ENCODE measurements around the gene ICAM2.
A peak's percentile ranks its signal among the peaks of the same experiment; 100 is the strongest.
"Not testable (repeated sequence)": the region's sequence is repeated elsewhere in the genome, so short reads cannot be mapped to it uniquely, and the experiment has no call there.

The ICAM2 gene

DNA sequence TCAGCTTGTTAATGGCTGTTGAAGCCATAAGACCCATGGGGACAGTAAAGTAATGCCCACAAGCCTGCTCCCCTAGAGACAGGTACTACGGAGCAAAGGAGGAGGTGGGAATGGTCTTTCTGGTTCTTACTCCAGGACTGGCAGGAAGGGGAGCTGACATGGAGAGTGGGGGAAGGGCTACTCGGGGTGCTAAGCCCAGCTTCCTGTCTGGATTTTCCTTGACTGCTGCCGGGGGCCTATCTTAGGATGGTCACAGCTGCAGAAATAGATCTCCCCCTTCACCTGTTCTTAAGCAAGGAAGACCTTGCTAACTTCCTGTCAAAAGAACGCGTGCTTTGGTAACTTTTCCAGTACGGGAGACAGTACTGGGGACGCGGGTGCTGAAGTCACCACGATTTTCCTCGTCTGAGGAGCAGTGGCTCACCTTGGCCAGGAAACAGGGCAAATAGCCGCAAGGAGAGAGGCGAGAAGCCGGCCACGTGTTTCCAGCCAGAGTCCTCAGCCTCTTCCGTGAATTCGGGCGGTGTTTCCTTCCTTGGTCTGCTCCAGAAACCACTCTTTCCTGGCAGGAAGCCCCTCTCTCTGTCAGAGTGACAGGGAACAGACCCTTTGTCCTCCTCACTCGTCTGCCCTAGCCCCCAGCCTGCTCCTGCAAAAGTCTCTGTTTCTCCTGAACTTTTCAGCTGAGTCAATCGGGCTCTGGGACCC is 22.9 kb downstream of the ICAM2 start:
- DNase-seq (ENCODE audit: low spot score) (no peak), FAIRE-seq (no peak)

DNA sequence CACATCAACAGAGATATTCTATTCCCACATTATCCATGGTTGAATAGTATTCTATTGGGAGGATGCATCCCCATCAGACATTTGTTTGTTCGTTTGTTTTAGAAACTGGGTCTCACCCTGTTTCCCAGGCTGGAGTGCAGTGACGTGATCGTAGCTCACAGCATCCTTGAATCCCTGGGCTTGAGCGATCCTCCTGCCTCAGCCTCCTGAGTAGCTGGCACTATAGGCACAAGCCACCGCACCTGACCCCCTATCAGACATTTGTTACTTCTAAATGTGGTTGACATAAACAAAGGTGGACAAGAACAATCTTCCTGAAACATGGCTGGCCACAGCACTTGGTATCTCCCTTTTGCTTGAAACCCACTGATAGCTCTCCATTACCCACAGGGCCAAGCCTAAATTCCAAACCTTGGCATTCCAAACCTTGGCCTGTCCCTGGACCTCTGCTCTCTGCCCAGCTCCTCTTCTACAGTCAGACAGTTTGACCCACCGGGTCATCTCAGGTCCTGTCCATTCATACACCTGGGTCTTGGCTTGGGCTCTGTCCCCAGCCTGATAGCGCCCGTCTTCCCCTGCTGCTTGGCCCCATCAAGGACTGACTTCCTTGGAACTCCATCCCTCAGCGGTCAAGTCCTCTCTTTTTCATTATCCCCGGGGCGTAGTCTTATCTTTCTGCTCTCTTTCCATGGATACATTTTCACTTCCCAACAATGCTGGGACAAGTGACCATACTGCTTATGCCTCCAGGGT is 23.8 kb downstream of the ICAM2 start:
- DNase-seq (ENCODE audit: low spot score) (no peak), FAIRE-seq (no peak)

DNA sequence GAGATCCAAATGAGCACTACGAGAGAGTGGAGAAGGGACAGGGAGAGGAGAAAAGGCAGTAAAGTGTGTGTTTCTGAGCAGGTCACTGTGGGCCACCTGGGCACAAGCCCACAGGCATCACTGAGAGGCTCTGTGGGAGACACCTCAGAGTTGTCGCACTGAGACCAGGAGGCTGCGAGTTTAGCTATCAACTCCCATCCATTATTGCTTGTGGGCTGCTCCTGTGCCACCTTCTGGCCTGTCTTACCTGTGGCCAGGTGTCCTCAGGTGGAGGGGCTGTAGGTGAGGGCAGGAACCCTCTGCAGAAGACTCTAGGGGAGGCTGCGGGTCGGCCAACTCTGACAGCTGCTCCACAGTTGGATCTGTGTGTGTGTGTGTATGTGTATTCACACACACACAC is 24.8 kb downstream of the ICAM2 start:
- DNase-seq (ENCODE audit: low spot score): no peak
- FAIRE-seq: no peak

DNA sequence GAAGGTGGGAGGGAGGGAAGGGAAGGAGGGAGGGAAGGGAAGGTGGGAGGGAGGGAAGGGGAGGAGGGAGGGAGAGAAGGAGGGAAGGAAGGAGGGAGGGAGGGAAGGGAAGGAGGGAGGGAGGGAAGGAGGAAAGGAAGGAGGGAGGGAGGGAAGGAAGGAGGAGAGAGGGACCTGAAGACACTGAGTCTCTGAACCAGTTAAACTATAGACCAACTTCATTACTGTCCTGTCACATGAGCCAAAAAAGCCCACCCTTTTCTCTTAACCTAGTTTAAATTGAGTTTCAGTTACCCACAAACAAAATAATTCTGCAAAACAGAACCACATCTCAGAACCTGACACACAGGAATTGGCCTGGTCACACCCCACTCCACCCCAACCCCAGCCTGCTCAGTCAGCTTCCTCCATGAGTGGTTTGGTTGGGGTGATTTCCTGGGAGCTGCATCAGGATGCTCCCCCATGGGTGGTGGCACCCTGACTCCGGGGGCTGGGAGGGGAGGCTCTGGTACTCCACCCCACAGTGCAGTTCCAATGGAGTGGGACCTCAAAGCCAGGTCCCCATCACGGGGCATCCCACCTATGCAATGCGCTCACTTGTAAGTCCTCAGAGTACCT is 27.0 kb downstream of the ICAM2 start:
- DNase-seq (ENCODE audit: low spot score) (no peak), FAIRE-seq (no peak)

DNA sequence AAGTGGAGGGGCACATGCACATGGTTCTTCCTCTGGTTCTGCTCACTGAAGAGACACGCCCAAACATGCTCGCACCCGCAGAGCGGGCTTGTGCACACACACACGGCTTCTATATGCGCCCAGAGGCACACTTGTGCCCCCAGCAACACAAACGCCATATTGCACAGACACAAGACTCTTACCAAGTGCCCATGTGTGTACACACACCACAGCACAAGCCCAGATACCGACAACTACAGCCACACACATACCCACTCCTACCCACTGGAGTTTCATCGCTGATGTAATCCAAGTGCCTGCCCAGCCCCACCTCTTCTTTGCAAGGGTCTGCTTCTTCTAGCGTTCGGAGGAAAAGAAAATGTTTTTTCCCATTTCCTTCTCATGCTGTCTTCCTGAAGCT is 28.8 kb downstream of the ICAM2 start:
- FAIRE-seq: no peak
- no peak for DNase-seq (ENCODE audit: low spot score)

DNA sequence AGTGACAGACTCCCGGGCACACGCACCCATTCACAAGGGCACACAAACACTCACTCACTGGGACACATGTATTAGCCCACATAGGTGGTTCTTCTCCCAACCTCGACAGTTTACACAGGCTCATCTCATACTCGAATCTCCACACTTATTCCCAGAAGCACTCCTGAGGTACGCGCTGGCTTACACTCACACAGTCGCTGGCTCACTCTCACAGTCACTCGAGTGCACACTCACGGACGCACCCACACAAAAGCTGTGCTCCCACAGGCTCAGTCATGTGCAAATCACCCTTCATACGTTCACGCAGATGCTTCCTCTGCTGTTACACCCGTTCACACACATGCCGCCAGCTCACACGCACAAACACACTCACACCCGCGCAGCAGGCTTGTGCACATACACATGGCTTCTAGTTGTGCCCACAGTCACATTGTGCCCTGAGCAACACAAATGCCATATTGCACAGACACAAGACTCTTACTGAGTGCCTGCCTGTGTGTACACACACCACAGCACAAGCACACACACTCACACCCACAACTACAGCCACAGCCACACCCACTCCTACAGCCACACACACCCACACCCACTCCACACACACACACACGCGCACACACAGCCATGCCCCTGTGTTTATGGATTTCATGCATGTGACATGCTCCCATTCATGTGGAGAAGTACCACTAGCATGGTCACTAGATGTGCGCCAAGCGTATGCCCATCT is 30.6 kb downstream of the ICAM2 start:
- FAIRE-seq (no peak), DNase-seq (ENCODE audit: low spot score) (no peak)

DNA sequence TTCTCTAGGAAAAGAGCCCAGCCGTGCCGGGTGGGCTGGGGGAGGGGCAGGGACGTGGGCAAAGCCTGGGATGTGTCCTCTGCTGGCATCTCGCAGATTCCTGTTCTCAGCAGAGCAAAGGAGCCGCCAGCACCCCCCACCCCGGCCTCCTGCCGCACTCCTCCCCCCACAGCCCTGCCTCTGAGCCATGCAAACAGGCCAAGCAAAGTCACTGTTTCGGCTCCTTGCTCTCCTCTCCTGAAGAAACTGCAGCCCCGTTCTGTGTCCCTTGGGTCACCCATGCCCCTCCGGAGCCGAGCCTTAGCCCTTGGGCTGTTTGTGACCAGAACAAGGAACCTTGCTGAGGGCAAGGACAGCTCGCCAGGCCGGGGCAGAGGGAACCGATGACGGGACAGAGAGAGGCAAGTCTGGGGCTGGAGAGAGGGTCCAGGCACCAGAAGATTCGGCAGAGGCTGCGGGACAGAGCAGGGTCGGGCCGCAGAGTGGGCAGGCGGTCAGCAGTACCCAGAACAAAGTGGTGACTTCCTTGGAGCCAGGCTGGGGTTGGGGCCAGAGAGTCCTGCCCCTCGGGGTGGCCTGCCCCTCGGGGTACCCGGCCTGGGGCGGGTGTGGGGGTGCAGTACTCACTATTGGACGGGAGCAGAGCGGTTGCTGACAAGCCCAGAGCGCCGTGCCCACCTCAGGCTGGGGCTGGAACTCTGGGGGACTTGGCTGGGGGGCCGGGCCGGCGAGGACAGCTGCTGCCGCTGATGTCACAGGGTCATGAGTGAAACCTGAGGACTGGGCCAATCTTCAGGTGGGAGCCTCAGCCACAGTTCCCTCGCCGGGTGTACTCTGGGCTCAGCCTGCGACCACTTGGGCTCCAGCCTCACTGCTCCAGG is 31.5 kb downstream of the ICAM2 start:
- DNase-seq (ENCODE audit: low spot score) (no peak), FAIRE-seq (no peak)

DNA sequence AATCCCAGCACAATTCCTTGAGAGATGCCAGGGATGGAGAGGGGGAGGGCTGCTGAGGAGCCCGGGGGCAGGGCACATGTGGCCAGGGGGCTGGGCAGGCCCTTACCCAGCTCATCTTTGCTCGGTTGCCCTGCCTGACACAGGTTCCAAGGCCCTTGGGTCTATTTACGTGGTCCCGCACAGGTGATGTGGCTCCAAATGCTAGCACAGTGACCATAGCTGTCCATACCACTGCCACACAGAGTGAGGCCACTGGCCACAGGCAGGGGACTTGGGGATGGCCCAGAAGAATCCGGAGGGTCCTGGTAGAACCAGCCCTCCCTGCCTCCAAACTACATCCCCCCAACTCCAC is 32.3 kb downstream of the ICAM2 start:
- DNase-seq (ENCODE audit: low spot score) (no peak), FAIRE-seq (no peak)

DNA sequence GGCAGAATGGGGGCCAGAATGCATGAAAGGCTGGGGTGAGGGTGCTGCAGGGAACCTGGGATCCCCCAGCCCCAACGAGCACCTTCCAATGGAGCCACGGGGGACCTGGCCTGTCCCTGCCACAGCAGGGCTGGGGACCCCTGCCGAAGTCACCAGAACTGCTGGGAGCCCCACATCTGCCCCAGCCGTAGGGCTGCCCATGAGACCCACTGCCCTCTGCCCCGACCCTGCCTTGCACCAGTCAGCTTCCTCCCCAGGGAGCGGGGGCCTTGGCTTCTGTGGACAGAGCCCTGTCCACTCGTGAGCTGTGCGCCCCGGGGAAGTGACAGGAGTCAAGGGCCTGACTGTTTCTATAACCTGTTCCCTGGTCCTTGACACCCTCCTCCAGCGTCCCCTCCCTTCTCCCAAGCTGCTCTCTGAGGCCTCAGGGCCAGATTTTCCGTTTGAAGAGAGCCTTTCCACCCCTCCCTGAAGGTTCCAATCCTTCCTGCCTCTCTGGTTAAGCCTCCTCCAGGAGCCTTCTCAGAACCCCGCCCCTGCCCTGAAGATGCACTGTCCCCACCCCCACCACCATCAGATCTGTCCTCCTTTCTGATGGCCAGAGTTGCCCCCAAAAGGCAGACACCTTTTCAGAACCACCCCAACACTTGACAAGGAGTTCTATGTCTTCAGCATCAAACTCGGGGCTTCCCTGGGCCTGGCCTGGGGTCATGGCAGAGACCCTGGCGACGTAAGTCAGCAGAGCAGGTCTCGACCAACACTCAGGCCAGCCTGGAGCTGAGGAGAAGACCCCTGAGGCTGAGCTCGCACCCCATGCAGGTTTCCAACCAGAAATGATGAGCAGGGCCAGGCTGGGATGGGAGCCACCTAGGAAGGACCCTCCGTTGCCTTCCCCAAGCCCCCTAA is 33.0 kb downstream of the ICAM2 start:
- no peak for FAIRE-seq
- DNase-seq (ENCODE audit: low spot score): no peak

DNA sequence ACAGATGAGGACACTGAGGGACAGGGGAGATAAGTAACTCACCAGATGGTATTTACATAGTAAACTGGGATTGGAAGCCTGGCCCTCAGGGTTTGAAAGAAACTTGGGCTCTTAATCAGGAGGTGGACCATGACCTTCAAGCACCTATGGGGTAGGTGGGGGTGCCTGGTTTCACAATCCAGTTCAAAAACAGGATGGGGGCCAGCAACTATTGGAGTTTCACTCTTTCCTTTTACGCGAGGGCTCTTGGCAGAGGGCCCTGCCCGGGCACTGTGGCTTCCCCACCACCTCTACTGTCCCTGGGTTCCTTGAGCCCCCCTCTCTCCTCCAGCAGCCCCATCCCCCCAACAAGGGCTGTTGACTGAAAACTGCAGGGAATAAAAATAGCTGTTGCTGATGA is 33.6 kb downstream of the ICAM2 start:
- FAIRE-seq: no peak
- DNase-seq (ENCODE audit: low spot score): no peak

DNA sequence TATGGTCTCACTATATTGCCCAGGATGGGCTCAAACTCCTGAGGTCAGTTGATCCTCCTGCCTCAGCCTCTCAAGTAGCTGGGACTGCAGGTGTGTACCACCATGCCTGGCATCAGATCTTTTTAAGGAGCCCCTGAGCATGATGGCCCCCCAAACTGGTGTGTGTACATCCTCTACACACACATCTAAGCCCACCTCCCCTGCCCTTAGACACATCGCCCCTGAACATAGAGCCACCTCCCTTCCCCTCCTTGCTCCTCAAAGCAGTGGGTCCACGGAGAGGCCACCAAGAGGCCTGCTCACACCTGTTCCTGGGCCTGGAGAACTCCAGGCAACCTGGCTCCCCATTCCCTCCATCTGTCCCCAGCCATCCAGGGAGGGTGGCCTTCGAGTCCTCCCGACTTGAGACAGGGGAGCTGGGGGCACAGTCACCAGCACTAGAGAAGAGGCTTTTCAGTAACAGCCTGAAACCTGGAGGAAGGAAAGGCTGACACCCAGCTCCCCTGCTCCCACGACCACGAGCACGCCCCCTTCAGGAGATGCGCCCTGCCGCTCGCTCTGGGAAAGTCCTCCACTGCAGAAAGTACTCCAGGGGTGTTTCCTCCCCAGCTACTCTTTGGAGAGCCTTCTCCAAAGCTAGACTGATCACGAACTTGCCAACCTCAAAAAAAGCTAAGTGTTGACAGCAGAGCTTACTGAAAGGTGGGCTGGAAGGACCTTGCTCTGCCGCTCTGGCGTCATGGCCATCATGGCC is 34.9 kb downstream of the ICAM2 start:
- no peak for FAIRE-seq
- DNase-seq (ENCODE audit: low spot score): no peak

DNA sequence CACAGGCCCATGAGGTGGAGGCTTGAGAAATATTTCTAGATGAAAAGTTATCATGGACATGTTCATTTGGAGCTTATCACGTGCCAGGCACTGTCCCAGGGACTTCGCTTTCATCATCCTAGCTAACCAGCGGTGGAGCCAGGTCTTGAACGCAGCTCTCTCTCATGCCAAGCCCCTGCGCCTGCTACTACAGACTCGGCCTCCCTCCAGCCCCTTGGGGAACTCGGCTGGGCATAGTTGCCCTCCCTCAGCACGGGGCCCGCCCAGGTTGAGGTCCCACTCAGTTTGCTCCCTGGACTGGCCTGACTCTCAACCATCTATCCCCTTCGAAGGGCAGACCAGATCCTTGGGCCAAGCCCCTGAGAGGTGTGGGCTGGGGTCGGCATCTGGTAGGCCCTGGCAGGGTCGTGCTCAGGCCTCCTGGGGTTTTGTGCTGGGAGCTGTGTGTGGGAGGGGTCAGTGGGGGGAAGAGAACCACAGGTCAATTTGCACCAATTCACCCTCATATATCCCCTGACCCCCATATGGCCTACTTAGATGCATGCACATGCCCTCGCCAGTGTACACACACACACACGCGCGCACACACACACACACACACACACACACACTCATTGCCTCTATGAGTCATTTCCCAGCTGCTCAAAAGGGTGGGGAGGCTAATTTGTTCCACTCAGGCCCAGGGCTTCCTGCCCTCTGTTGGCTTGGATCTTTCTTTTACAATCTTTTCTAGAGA is 35.6 kb downstream of the ICAM2 start:
- DNase-seq (ENCODE audit: low spot score) (peak; percentile 16), FAIRE-seq (no peak)

DNA sequence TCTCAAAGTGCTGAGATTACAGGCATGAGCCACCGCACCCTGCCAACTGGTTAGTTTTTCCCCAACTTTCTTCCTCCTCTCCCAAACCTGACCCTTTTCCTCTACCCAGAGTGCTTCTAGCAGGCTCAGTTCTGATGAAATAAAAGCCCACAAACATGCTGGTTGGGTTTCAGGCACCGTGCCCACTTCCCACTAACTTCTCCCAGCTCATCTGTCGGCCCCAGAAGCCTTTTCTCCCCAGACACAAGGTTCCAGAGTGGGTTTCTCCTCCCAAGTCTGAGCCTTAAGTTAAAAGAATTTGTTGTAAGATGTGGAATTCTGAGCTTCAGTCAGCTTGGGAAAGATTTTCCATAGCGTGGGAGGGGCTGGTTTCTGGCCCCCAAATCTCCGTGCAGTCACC is 36.2 kb downstream of the ICAM2 start:
- FAIRE-seq: no peak
- no peak for DNase-seq (ENCODE audit: low spot score)

DNA sequence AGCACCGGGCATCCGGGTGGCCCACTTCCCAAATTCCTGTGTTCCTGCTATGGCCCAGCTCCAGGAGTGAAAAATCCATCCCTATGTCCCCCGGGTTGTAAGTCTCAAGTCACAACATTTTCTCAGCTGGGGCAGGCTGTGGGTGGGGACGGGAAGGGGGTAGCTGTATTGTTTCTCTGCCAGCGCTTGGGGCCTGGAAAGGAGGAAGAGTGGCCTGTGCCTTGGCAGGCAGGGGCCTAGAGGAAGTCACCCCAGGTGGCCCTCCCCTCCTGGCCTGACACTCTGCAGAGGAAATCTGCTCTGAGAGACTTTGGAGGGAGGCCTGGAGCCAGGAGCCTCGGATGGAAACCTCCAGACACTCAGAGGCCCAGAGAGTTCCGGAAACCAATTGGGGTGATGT is 37.1 kb downstream of the ICAM2 start:
- DNase-seq (ENCODE audit: low spot score) (no peak), FAIRE-seq (no peak)

DNA sequence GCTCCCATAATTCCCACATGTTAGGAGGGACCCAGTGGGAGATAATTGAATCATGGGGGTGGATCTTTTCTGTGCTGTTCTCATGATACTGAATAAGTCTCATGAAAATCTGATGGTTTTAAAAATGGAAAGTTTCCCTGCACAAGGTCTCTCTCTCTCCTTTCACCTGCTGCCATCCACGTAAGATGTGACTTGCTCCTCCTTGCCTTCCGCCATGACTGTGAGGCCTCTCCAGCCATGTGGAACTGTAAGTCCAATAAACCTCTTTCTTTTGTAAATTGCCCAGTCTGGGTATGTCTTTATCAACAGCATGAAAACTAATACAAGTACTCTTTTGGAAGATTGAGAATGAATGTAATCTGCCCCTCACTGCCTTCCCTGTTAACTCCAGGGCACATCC is 37.8 kb downstream of the ICAM2 start:
- not testable (repeated sequence) for FAIRE-seq; DNase-seq (ENCODE audit: low spot score)

DNA sequence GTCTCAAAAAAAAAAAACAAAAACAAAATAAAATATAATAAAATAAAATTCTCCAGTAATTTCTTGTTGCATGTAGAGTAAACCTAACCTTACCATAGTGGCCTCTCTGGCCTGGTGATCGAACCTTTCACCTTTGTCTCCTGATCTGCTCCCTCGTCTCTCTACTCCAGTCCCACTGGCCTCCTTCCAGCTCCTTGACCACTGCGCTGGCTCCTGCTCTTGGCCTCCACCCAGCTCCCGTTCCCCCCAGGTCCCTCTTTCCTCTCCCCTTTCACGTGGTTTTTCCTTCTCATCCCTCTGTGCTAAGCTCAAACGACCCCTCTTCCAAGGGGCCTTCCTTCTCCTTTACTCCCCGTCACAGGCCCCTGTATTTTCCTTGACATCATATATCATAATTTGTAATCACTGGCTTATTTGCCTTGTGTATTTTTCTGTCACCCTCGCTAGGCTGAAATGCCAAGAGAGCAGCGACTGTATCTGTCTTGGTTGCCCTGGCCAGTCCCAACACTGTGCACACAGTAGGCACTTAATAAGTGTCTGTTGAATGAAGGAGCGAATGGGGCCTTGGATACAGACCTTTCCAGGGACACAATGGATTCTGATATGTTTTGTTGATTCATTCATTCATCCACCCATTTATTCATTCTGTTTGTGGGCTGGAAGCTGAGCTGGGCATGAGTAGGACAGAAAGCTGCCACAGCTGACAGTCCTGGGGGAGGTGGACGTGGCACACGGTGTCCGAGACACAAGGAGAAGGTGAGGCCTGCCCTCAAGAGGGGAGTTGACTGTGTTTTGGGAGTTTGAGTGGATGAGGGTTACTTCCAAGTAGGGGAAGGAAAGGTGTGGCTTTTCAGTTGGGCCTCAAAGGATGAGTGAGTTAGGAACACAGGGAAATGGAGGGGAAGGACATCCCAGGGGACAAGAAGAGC is 41.9 kb downstream of the ICAM2 start:
- DNase-seq (ENCODE audit: low spot score) (no peak), FAIRE-seq (no peak)

DNA sequence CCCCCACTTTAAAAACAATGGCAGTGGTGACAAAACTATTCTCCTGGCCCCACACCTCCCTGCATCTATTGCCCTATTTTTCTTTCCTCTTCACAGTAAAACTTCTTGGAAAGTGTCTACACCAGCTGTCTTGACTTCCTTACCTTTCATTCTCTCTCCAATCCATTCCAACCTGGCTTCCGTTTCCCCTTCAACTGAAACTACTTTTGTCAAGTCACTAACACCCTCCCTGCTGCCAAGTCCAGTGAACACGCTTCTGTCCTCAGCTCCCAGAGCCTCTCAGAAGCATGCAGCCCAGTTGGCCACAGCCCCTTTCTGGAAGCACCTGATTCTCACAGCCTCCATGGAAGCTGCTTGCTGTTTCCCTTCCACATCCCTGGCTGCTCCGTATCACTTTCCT is 43.7 kb downstream of the ICAM2 start:
- DNase-seq (ENCODE audit: low spot score) (no peak), FAIRE-seq (no peak)

Measured in RCC 7860 (cell line).